RPMI8226 (cell line): ENCODE measurements around the gene QSOX2.
A peak's percentile ranks its signal among the peaks of the same experiment; 100 is the strongest.

Experiments
- DNase-seq: peaks from one replicate; pipeline ENCODE4 v3.0.0-alpha.2; 2015

Gene QSOX2

DNA sequence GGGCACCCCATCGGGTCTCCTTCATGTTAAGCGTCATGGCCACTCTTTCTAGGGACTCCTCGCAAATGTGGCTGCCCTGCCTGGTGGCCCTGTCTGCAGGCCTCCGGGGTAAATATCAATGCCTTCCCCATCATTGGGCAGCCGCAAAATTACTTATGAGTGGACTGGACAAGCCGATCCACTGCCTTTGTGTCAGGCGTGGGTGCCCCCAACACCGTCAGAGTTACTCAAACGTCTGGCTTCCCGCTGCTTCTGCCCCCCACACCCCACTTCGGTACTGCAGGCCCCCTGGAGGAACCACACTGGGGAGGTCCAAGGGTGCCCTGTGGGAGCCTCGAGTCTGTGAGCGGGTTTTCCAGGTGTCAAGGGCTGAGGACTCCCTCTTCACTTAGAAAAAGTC lies 44.4 kb downstream of the QSOX2 start:
- no peak for DNase-seq

DNA sequence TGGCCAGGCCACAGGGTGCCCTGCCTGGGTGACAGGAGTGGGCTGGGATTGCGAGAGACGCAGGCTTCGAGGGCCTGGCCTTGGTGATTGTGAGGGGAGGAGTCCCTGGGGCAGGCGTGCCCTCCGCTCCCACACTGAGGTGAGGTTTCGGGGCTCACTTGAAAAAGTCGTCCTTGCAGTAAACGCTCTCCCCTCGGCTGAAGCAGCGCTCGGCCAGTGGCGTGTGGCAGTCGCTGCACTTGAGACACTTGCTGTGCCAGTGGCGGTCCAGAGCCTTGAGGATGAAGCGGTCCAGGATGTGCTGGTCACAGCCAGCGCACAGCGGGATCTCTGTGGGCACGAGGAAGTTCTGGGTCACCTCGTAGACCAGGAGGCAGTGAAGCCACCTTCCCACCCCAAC lies 45.2 kb downstream of the QSOX2 start:
- DNase-seq: no peak

DNA sequence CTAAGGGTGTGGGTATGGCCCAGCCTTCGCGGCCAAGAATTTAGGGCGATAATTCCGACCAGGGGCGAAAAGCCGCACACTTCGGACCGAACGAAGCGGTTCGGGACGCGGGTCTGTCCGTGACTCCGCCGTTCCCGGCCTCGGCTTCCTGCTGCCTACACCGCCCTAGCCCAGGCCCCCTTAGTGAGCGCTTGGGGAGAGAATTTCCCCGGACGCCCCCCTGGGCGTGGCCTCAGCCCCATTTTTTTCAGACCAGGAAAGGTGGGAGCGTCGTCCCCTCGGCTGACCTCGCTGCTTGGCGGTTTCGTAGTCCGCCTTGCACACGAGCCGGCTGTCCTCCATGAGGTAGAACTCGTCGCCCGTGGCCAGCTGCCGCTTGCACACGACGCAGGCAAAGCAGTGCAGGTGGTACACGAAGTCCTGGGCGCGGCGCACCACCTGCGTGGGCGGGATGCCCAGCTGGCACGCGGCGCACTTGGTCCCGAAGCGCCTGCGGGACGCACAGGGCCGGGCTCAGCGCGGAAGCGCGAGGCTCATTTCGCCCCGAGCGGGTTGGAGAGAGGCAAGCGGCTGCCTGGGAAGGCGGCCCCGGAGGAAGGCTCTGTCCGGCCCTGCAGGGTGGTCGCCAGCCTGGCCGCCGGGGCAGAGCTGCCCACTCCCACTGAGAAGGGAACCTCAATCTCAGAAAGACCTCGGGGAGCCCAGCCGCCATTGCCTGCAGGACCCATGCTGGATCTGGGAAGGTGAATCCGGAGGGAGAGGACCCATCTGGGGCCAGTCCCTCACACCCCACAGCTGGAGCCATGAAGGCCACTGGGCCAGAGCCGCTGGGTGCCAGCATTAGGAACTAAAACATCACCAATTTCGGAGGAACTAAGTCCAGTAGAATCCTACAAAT lies 46.0 kb downstream of the QSOX2 start:
- DNase-seq: peak; percentile 63

DNA sequence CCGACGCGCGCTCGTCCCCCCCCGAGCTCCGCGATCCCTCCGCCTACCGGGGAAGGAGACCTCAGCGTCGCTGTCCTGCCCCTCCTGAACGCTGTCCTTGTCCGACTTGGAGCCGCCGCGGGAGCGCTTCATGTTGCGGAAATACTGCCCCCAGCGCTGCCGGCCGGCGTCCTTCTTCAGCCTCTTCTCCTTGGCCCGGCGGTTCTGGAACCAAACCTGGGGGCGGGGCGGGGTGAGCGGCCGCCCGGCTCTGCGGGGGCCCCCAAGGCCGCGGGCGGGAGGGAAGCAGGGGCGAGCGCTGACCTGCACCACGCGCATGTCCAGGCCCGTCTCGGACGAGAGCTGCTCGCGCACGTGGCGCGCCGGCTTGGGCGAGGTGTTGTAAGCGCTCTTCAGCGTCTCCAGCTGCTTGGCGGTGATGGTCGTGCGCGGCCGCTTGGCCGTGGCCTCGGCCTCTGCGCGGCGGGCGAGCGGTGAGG lies 47.0 kb downstream of the QSOX2 start:
- peak; percentile 50 for DNase-seq

DNA sequence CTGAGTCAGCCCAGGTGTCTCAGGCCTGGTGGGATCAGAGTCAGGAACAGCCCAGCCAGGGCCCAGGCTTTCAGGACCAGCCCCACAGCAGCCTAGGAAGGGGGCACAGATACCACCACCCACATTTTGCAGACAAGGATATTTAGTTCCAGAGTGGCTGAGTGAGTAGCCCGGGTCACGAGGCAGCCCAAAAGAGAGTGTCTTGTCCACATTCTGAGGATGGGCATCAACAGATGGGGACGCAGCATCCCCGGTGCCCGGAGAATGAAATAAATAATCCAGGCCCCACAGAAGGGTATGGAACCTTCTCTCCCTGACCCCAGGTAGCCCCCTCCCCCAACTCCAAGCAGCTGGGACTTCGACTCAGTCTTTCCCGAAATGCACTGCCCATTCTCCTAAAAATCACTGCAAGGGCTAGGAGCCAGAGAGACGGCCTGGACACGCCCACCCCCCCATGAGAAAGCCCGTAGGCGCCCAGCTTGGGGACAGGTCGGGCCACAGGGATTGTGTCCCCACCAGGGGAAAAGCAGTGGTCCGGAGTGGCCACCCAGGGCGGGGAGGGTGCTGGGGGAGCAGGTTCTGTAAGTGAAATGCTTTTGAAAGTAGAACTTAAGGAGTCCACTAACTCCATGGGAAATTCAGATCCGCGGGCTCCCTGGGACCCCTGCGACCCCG lies 47.5 kb downstream of the QSOX2 start:
- no peak for DNase-seq

DNA sequence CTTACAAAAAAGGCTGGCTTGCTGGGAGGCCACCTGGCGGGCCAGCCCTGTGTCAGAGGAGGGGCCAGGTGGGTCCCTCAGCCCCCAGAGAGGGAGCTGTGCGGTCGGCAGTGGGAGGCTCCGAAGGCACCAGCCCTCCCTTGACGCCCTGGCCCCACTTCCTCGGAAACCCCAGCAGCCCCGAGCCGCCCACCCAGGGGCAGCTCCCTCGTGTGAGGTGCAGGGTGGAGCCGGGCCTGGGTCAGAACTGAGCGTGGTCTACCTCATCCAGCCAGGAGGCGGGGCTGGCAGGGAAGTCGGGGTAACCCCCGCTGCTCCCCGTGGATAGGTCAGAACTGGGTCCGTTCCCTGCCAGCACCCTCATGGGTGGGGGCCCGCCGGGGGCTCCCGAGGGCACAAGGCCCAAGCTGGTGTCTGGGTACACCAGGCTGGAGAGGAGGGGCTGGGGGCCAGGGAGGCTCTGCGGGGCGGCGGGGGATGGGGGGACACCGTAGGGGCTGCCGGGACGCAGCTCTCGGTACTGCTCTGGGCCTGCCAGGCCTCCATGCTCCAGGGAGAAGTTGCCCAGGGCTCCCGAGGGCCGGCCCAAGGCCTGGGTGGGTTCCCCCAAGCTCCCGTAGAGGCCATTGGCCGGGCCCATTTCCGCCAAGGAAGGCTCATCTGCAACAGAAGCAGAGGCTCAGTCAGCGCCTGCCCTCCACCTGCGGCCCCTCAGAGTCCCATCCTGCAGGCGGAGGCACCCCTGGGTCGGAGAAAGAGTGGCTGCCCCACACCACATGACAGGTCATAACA lies 48.3 kb downstream of the QSOX2 start:
- DNase-seq: no peak

DNA sequence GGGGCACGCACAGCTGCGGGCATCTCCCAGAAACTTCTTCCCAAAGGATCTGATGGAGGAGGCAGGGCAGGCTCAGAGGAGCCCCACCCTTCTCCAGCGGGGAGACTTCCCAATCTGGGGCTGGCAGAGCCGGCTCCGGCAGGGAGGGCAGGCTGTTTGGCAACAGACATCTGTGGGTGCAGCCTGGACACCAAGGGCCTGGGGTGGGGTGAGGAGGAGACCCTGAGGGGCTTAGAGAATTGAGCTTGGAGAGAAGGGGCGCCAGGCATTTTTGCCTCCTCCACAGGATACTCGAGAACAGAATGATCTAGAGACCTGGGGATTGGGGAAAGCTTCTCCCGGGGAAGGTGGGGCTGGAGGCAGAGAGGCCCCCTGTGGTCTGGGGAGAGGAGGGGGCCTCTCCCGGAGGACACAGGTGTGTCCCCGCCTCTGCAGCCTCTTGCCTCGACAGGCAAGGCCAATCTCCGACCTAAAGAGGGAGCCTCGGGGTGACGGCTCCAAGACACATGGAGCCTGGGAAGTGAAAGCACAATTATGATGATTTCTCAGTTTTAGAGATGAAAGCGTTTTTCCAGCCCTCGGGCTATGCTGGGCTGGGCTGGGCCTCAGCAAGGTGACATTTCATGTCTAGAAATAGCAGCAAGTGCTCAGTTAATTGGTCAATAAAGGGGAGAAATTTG lies 49.1 kb downstream of the QSOX2 start:
- DNase-seq: peak; percentile 96

DNA sequence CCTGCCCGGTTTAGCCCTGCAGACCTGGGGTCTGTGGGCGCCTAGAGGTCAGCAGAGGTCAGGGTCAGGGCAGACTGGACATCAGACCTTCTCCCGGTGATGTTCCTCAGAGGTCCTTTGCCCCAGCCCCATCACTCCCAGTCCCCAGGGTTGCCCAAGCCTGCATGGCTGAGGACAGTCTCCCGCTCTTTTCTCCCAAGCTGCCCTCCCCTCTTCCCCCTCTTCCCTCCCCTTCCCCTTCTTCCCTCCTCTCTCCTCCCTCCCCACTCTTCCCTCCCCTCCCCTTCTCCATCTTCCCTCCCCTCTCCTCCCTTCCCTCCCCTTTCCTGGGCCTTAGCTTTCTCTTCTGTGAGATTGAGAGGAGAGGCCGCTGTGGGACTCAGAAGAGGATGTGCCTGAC lies 51.1 kb downstream of the QSOX2 start:
- no peak for DNase-seq

DNA sequence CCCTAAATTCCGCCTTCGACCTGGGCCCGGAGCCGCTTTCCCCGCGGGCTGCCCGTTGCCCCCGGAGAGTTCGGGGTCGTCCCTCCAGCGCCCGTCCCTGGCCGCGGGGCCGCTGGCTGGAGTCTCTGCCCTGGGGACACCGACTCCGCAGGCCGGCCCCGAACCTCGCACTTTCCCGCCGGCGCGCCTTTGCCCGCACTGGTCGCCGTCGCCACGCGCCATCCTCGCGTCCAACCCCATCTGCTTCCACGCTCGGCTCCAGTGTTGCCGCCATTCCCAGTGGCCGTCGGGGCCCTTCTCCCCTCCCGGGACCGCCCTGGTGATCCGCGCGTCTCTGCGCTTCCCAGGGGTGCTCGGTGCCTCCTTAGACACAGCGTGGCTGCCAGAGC lies 51.7 kb downstream of the QSOX2 start:
- DNase-seq: no peak

DNA sequence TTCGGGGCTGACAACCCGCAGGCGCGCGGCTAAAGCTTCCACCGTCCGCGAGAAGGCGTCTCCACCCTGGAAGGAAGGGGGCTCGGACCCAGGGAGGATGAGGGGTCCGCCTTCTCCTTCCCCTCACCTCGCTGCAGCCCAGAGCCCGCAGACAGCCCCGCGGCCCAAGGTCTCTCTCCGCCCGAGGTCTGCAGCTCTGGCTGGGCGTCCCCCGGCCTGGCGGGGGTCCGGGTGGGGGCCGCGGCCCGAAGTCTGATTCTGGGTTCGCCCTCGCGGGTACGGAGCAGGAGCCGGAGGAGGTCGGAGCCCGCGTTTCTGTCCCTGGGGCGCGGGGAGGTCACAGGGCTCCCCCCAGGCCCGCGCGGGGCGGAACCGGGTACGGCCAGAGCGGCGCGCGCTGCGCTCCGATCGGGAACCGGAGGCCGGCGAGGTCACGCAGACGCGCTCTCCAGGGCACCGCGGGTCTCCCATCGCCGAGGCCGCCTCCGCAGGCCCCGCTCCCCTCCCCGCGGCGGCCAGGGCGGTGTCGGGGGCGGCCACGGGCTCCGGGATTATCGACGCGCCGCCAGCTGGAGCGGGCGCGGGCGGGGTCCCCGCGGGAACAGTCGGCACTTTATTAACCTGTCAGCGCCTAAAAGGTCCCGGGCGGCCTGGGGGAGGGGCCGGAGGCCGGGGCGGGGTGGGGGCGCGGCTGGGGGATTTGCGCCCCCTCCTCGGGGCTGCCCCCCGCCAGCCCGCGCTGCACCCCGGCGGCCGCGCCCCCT lies 52.3 kb downstream of the QSOX2 start:
- no peak for DNase-seq

DNA sequence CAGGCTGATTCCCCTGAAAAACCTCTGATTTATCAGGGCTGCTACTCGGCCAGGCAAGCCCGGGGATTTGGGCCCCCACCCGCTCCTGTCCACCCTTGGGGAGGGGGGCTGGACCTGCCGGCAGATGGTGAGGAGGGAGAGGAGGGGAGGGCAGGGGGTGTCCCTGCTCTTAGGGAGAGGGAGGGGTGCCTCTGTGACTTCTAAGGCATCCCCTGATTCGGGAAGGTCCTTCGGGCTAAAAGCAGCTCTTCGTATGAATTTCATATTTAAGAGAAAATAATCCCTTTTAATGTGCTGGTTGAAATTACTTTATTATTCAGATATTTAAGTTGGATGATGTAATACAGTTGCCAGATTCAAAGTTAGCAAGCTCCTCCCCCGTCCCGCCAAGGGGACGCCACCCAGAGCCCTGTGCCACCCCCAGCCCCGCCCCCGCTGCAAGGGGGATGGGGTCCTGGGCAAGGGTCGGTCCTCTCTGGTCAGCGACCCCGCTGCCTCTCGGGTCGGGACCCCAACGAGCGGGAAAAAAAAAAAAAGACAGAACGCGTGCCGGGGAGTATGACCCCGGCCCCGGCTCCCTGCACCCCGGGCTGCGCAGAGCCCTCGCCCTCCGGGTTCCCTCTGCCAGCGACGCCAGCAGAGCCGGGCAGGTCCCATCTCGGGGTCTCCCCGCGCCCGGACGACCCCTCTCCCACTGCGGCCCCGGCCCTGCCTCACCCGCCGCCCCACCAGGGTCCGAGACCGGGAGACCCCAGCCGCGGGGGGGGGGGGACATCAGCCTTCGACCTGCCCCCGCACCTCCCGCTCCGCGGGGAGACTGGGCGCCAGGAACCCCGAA lies 53.1 kb downstream of the QSOX2 start:
- no peak for DNase-seq

DNA sequence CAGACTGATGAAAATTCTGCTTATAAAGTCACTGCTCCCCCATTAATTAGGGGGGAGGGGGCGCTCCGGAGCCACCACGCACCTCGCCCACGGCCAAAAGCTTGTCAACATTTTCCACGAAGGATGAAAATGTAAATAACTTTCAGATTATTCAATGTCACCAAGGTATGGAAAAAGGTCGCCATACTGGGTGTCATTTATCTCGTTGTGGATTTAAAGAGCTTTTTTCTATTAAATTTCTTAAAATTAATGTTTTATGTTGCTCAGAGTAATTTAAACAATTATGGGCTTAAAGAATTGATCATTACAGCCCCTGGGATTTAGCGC lies 53.7 kb downstream of the QSOX2 start:
- DNase-seq: no peak

DNA sequence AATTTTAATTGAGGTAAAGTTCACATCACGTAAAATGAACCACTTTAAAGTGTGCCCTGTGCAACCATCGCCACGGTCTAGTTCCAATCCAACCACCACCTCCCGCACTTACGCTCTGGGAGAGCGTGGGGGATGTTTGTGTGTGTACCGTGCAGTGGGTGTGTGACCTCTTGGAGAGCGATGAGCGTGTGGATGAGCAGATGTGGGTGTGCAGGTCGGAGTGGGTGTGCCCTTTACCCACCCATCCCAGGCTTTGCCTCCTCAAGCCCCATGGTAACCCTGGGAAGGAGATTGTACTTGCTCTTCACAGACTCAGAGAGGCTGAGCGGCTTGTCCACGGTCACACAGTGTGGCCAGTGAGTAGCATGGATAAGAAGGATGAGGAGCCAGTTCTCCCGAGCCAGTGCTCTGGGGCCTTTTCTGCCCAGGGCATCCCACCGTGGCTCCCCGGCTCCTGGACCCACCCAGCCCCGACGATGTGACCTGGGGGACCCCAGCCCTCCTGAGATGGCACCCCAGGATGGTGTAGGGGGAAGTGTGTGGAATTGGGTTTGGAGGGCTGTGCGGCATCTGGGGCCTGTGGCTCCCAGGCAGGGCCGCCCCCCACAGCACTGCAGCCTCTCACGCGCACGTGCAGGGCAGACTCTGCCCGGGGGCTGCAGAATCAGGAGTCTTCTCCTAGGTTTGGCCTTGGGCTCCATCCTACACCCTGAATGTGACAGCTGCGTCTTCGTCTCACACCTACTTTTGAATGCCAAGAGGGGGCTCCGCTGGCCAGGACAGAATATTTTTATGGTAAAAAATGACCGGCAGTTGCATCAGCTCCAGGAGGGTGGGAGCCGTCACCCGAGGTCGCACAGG lies 54.3 kb downstream of the QSOX2 start:
- no peak for DNase-seq

DNA sequence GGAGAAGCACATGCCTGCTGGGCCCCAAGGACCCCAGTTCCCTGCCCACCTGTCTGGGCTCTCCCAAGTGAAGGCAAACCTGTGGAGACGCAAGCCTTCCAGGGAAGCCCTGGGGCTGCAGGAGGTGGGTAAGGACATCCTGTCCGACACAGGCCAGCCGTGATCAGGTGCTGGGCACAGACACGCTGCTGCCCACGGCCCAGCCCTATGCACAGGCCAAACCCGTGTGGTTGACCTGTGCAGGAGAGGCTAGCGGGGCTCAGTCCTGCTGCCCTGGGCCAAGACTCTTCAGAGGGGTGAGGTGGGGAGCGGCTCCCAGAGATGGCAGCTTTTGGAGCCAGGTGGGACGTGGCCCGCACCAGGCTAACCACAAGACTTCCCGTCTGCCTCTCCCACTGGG lies 55.0 kb downstream of the QSOX2 start:
- no peak for DNase-seq

DNA sequence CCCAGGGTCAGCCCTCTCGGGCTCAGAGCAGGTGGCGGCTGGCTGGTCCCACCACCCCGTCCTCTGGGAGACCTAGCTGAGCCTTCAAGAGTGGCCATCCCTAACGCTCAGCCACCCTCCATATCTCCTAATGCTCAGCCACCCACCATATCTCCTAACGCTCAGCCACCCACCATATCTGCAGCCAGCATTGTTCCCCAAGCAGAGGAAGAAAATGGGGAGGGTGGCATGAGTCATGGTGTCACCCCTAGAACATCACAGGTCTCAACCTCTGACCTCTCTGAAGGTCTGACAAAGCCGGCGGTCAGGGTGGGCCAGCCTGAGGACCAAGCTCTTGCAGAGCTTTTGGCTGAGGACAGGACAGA lies 55.4 kb downstream of the QSOX2 start:
- no peak for DNase-seq

DNA sequence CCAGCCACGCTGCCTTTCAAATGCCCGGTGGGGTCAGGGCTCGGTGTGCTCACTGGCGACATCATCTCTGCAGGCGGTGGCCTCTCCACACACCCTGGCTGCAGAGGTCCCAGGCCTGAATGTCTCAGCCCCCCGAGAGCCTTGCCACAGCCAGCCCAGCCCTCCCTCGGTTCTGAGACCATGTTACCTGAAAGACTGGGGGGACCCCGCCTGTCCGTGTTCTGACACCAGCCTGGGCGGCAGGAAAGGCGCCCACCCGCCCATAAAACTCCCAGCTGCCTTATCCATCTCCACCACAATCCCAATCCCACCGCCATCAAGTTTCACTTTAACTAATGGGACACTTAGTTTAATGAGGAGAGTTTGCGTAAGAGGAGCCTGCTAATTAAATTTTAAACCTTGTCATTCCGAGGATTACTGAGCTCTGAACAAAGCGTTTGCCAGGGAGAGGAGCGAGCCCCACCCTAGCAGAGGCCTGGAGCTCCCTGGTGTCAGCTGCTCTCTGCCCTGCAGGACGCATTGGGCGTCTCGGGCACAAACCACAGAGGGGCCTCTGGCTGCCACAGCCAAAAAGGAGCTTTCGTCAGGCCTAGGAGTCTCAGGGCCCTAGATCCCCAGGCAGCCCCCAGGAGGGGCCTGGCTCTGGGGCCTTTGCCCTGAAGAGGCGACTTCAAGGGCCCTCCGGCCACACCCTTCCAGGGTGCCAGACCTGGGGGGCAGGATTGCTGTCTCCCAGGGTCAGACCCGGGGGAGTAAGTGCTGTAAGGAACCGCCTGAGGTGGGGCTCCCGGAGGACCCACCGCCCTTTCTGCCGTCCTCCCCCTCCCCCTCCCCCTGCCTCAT lies 56.0 kb downstream of the QSOX2 start:
- peak; percentile 43 for DNase-seq

DNA sequence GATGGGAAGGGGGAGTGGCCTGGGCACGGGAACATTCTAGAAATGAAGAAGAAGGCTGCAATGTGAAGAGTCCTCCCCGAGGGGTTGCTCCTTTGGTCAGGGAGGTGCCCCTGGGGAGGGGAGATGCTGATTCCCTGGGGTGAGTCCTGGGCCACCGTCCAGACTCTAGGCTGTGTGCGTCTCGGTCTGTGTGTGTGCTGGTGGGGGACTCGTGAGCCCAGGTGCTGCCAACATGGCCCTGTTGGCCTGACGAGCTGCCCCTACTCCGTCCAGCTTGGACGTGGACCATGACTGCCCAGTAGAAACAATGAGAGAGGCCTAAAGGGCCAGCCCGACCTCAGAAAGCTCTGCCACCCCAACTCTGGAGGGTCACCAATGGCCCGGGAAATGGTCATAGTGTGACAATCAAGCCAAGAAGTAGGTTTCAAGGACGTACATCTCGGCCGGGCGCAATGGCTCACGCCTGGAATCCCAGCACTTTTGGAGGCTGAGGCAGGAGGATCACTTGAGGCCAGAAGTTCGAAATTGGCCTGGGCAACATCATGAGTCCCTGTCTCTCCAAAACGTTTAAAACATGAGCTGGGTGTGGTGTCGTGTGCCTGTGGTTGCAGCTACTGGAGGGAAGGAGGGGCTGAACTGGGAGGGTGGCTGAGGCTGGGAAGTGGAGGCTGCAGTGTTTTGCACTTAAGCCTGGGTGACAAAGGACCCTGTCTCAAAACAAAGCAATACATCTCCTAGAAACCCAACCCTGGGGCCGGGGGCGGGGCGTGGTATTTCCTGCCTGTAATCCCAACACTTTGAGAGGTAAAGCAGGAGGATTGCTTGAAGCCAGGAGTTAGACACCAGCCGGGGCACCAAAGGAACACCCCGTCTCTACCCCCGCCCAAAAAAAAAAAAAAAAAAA lies 57.7 kb downstream of the QSOX2 start:
- no peak for DNase-seq

DNA sequence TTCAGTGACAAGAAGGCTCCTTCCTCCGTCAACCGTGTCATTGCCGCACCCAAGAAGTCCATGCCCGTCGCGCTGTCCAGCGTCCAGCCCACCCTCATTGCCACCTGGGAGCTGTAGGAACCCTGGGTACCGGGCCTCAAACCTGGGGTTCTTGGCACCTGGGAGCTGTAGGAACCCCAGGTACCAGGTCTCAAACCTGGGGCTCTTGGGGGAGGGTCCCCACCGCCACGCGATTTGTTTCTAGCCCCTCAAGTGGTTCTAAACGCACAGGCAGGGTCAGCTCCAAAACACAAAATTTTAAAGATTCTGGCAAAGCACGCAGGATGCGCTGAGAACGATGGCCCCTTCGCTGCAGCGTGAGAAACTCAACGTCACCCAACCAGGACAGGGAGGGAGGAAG lies 58.4 kb downstream of the QSOX2 start:
- no peak for DNase-seq
